ENCODE data around the gene SF3B2.

Gene SF3B2

DNA sequence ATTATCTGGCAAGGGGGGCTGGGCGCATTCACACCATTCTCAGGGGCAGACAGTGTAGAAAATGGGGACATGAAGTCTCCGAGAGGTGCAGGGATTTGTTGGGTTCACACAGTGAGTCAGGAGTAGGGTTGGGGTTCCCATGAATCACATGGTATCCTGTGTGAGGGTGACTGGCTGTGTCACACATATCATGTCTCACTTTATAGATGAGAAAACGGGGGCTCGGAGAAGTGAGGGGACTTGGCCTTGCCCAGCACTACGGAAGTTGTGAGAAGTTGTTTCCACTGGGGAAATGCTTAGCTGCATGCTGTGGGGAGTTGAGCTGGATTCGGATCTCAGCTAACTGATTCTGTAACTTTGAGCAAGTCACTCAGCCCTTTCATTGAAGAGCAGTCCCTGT, 7.4 kb upstream of the SF3B2 start:
- Histone ChIP-seq H4K20me1 (ENCODE audit: insufficient read depth) (no peaks in the 10 kb centered on the region), H2AFZ (ENCODE audit: low read depth) (peak overlapping the region; percentile 60), H3K27ac (no peak overlapping the region), H3K4me1 (ENCODE audit: low read depth, poor library complexity, severe bottlenecking) (peaks cover 25% of the 10 kb centered on the region), H3K36me3 (ENCODE audit: insufficient read depth) (no peaks in the 10 kb centered on the region), H3K79me2 (ENCODE audit: insufficient read depth, low read depth) (no peaks in the 10 kb centered on the region), H3K4me2 (peak overlapping the region; percentile 63; the same call in 1 of the 2 replicates), H3K4me3 (IDR thresholded peaks at IDR 0.05; ENCODE audit: insufficient read depth, low read depth, low read length) (no peak overlapping the region), H3K27me3 (ENCODE audit: insufficient read depth, low read depth) (no peaks in the 10 kb centered on the region), H3K9ac (no peak overlapping the region)
- TF ChIP-seq, protein P1, sequence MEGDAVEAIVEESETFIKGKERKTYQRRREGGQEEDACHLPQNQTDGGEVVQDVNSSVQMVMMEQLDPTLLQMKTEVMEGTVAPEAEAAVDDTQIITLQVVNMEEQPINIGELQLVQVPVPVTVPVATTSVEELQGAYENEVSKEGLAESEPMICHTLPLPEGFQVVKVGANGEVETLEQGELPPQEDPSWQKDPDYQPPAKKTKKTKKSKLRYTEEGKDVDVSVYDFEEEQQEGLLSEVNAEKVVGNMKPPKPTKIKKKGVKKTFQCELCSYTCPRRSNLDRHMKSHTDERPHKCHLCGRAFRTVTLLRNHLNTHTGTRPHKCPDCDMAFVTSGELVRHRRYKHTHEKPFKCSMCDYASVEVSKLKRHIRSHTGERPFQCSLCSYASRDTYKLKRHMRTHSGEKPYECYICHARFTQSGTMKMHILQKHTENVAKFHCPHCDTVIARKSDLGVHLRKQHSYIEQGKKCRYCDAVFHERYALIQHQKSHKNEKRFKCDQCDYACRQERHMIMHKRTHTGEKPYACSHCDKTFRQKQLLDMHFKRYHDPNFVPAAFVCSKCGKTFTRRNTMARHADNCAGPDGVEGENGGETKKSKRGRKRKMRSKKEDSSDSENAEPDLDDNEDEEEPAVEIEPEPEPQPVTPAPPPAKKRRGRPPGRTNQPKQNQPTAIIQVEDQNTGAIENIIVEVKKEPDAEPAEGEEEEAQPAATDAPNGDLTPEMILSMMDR (conservative IDR thresholded peaks at IDR 0.05; ENCODE audit: low read depth, low read length) = no peak

DNA sequence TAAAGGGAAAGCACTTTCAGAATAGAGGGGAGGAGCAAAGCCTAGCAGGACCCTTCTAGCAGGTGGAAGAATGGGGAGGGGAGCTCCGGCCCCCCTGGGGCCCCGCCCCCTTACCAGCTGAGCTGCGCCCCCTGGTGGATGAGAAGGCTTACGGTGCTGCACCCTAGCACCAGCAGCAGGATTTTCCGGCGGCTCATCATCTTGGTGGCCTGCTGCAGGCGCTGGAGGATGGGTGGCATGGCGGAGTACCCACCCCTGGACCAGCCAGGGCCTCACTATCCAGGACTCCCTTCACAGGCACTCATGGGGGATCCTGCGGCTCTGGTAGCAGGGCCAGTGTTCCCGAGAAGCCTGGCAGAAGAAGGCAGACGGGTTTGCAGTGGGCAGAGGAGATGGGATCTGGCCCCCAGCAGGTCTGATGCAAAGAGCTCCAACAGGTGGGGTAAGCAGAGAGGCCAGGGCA, 7.0 kb upstream of the SF3B2 start:
- no peak overlapping the region for H3K27ac ChIP-seq
- no peaks in the 10 kb centered on the region for H3K27me3 ChIP-seq (ENCODE audit: insufficient read depth, low read depth)
- H2AFZ ChIP-seq (ENCODE audit: low read depth) = peak overlapping the region; percentile 60
- H3K4me3 ChIP-seq (IDR thresholded peaks at IDR 0.05; ENCODE audit: insufficient read depth, low read depth, low read length) = no peak overlapping the region
- H3K36me3 ChIP-seq (ENCODE audit: insufficient read depth) = no peaks in the 10 kb centered on the region
- TF ChIP-seq, protein P1 (conservative IDR thresholded peaks at IDR 0.05; ENCODE audit: low read depth, low read length) = peak; percentile 93
- H4K20me1 ChIP-seq (ENCODE audit: insufficient read depth) = no peaks in the 10 kb centered on the region
- no peaks in the 10 kb centered on the region for H3K79me2 ChIP-seq (ENCODE audit: insufficient read depth, low read depth)
- H3K4me1 ChIP-seq (ENCODE audit: low read depth, poor library complexity, severe bottlenecking) = peaks cover 25% of the 10 kb centered on the region
- H3K9ac ChIP-seq = no peak overlapping the region
- H3K4me2 ChIP-seq = peak overlapping the region; percentile 63

DNA sequence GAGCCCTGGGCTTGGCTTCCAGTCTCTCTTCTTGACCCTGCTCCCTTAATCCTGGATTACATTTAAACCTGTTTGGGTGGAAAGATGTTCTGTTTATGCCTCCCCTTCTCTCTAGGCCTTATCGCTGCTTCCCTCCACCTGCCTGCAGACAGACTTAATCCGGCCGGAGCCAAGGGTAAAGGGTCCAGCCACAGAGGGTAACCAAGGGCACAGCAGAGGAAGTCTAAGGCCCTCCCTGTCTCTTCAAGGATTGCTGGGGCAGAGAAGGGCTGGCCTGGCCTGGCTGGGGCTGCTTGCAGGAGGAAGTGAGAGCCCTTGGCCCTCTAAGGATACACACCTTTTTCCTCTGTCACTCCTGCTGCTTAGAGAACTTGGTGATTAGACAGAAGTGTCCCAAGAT, 5.3 kb upstream of the SF3B2 start:
- Histone ChIP-seq H4K20me1 (ENCODE audit: insufficient read depth) (no peaks in the 10 kb centered on the region), H3K79me2 (ENCODE audit: insufficient read depth, low read depth) (no peaks in the 10 kb centered on the region), H3K27me3 (ENCODE audit: insufficient read depth, low read depth) (no peaks in the 10 kb centered on the region), H3K4me1 (ENCODE audit: low read depth, poor library complexity, severe bottlenecking) (peaks cover 35% of the 10 kb centered on the region), H3K4me2 (no peak overlapping the region), H3K36me3 (ENCODE audit: insufficient read depth) (no peaks in the 10 kb centered on the region), H2AFZ (ENCODE audit: low read depth) (no peak overlapping the region), H3K9ac (no peak overlapping the region), H3K27ac (no peak overlapping the region), H3K4me3 (IDR thresholded peaks at IDR 0.05; ENCODE audit: insufficient read depth, low read depth, low read length) (no peak overlapping the region)
- TF ChIP-seq, protein P1 (conservative IDR thresholded peaks at IDR 0.05; ENCODE audit: low read depth, low read length) = no peak

DNA sequence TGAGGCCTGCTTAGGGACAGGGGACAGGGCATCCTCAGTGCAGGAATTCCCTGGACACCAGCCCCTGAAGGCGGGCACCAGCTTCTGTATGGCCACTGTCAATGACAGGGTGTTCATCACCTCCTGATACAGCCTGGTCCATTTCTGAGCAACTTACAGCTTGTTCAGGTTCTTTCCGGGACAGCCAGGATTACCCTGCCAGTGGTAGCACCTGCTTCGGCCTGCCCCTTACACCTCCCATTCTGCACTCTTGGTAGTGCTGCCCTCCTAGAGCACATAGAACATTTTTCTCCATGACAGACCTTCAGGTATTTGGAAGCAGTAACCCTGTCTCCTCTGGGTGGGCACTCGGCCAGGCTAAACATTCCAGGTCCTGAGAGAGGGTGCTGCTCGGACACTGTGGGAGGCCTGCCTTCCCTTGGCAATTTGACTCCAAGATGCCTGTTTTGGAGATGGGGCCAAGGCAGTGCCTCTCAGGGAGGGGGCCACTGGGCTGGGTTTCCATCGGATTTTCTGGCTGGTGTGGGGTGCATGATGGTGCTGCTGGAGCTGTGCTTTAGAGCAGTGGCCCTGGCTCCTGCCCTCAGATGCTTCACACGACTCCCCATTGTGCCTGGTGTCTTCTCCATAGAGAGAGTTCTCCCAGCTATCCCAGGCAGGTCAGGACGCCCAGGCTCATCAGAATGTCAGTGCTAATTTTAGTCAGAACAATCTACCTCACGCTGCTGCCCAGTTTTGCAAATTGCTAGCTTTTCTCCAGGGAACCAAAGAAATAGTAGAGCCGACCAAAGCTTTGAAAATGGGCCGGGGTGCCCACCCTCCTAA, 4.4 kb upstream of the SF3B2 start:
- H3K4me2 ChIP-seq = no peak overlapping the region

More for the DNA sequence above, 4.4 kb upstream of the SF3B2 start:
- Histone ChIP-seq H3K4me1 (ENCODE audit: low read depth, poor library complexity, severe bottlenecking) (peaks cover 35% of the 10 kb centered on the region), H3K27me3 (ENCODE audit: insufficient read depth, low read depth) (no peaks in the 10 kb centered on the region), H2AFZ (ENCODE audit: low read depth) (no peak overlapping the region), H3K36me3 (ENCODE audit: insufficient read depth) (no peaks in the 10 kb centered on the region), H3K4me3 (IDR thresholded peaks at IDR 0.05; ENCODE audit: insufficient read depth, low read depth, low read length) (no peak overlapping the region), H3K9ac (no peak overlapping the region), H4K20me1 (ENCODE audit: insufficient read depth) (no peaks in the 10 kb centered on the region), H3K79me2 (ENCODE audit: insufficient read depth, low read depth) (peaks cover 6% of the 10 kb centered on the region), H3K27ac (no peak overlapping the region)
- TF ChIP-seq, protein P1 (conservative IDR thresholded peaks at IDR 0.05; ENCODE audit: low read depth, low read length) = no peak
